Fibroblast of mammary gland (primary cell): ENCODE data around the gene PIAS4.

Experiments
- DNase-seq: peaks from one replicate; pipeline ENCODE4 v3.0.0-alpha.2; 2010; ENCODE audit warnings: low read depth
- H3K4me3 ChIP-seq: 2 replicates; pipeline ENCODE4 v1.5.1; 2011; ENCODE audit warnings: low read depth, mild to moderate bottlenecking, low read length, moderate library complexity; ENCODE audit not compliant: control insufficient read depth
- TF ChIP-seq, protein P1 (sequence below): conservative IDR thresholded peaks from 2 replicates; pipeline ENCODE4 v1.5.1; 2011; ENCODE audit warnings: low read depth, low read length, inconsistent platforms; ENCODE audit not compliant: control insufficient read depth, insufficient read depth

Gene PIAS4

DNA sequence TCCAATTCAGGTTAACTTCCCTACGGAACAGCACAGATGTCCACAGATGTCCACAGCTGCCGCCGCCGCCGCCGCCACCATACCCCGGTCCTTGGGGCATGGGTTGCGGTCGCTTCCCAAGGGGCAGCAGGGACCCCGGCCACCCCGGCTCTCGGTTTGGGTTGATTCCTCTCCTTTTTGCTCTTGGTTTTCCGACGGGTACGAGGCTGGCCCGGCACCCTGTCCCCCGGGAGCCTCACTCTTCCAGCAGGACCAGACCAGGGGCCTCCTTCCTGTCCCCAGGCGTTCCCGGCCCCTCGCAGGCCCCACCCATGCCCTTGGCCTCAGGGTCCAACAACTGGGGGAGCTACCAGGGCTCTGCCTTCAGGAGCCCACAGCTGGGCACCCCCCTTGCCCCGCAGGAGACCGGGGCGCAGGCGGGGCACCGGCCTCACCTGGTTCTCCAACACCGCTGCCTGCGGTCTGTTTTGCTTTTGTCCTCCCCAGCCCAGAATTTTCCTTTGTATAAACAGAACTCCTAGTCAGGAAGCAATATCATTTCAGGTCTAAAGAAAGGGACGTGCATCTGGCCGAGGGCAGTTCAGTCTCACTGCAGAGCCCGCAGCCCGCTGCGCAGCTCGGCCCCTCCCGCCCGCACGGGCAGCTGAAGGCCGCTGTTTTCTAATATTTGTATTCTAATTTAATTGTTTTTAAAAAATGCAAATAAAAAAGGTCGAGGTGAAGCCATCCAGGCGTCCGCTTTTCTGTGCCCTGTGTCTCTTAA is 31.3 kb downstream of the PIAS4 start:
- DNase-seq, result no peak
- TF ChIP-seq, protein P1, sequence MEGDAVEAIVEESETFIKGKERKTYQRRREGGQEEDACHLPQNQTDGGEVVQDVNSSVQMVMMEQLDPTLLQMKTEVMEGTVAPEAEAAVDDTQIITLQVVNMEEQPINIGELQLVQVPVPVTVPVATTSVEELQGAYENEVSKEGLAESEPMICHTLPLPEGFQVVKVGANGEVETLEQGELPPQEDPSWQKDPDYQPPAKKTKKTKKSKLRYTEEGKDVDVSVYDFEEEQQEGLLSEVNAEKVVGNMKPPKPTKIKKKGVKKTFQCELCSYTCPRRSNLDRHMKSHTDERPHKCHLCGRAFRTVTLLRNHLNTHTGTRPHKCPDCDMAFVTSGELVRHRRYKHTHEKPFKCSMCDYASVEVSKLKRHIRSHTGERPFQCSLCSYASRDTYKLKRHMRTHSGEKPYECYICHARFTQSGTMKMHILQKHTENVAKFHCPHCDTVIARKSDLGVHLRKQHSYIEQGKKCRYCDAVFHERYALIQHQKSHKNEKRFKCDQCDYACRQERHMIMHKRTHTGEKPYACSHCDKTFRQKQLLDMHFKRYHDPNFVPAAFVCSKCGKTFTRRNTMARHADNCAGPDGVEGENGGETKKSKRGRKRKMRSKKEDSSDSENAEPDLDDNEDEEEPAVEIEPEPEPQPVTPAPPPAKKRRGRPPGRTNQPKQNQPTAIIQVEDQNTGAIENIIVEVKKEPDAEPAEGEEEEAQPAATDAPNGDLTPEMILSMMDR, result no peak
- H3K4me3 ChIP-seq, result no peak overlapping the region

DNA sequence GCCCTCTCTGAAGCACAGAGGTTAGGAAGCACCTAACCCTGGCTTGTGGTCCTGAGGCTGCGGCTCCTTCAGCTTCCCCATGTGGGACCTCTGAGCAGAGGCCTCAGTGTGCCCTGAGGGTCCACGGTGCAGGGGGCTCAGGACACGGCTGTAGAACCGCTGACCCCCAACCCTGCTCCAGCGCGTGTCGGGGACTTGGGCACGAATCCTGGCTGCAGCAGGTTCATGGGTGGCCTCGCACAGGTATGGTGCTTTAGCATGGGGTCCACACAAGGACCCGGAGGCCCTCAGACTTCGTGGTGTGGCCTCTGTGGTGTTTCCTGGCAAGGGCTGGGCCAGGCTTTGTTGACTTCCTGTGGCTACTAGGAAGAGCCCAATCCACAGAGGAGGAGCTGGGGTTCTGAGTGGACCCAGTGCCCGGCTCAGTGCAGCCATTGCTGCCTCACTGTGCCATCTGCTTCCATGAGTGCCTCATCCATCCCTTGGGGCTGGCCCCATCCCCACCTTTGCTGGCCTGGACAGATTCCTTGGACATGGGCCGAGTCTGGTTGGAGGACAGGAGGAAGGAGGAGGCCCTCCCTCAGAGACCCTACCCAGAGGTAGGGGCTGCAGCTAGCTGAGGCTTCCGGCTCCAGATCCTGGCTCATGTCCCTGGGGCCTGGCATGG is 34.7 kb downstream of the PIAS4 start:
- TF ChIP-seq, protein P1, result no peak
- DNase-seq, result no peak
- H3K4me3 ChIP-seq, result no peak overlapping the region

DNA sequence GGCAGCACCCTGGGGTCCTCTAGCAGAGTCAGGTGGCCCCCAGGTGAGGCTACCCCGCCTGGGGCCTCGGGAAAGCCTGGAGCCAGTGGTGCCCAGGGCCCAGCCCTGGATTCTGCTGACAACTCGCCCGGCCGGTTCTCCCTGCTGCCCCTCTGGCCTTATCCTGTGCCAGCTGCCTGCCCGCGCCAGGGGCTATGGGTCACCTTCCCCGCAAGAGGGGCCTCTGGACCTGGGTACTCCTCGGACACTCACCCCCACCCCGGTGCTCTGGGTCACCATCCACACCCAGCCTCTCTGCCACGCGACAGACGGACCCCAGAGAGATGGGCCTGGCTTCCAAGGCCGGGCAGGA is 35.2 kb downstream of the PIAS4 start:
- TF ChIP-seq, protein P1, result no peak
- H3K4me3 ChIP-seq, result no peak overlapping the region
- no peak for DNase-seq

DNA sequence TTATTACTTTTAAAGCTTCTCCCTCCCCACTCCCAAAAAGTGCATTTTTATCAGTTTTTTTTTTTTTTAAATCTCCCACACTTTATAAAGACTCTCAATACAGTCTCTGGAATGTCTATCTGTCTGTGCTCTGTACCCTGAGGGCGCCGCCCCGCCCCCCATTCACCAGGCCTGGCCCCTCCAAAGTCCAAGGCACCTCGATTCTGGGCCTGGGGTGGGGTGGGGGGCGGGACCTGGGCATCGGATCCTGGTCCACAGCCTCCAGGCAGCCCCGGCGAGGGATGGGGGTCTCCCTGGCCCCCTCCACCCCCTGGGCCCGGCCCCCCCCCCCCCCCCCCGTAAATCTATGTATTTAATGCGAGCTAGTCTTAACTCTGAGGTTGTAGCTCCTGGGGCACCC is 35.9 kb downstream of the PIAS4 start:
- TF ChIP-seq, protein P1, result no peak
- DNase-seq, result no peak
- H3K4me3 ChIP-seq, result no peak overlapping the region

DNA sequence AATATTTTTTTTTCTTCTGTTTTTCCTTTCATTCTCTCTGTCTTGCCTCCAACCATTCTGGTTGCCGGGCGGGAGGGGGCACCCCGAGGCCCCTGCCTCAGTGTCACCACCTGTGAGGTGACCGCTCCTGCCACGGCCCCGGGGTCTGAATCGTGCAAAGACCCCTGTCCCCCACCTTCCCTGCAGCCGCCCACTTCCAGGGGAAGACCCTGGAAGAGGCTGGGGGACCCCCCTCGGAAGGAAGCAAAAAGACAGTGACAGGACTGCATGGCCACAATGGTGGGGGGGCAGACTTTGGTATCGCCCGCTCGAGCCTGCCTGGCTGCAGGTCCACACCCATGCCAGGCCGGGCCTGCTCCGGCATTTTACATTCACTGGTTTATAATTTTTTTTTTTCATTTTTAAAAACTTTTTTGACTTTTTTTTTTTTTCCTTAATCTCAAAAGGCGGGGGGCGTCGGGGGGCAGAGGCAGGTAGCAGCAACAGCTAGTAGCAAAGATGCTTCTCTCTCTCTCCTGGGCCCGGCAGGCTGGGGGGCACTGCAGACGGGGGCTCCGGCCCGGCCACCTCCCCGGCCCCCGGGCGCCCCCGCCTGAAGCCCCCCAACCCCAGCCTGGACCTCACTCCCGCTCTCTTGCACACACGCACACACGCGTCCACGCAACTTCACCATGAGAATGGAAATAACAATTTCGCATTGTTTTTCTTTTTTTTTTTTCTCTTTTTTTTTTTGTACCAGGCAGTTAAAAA is 36.6 kb downstream of the PIAS4 start:
- no peak overlapping the region for H3K4me3 ChIP-seq
- no peak for DNase-seq
- TF ChIP-seq, protein P1, result no peak

DNA sequence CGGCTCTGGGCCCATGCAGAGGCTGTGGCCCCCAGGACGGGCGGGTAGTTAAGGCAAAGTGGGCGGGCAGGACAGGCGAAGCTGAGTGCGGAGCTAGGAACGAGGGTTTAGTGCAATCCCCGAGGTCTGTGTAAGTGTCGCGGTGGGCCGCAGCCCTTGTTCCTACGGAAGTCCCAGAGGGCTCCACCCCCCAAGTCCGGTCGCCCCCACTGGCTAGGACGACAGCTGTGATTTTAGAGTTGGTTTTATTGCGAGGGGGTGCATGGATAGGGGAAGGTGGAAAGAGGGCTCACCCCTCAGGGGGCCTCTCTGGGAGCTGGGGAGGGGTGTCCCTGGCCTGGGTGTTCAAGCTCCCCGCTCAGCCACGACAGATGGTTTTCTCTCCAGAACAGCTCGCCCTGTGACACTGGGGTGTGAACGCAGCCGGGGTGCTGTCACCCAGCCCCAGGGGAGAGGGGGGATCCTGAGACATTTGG is 37.5 kb downstream of the PIAS4 start:
- no peak overlapping the region for H3K4me3 ChIP-seq
- TF ChIP-seq, protein P1, result no peak
- no peak for DNase-seq
